ENCODE measurements around the gene MRNIP.

DNA sequence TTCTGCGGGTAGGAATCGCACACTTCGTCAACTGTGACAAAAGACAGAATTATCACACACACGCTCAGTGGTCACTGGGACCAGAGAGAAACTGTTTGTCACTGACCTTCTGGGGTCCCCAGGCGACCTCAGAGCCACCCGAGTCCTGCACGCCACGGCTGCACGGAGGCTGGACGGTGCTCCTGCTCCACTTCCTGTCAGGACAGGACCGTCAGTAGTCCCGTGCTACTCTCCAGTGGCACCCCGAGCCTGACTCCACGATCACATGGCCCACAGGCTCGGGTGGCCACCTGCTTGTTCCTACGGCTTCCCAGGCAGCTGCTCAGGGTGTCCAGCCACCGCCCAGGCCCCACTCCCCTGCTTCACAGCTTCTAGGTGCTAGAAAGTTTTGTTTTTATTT, 17.9 kb downstream of the MRNIP start:
- TF ChIP-seq, protein P1, sequence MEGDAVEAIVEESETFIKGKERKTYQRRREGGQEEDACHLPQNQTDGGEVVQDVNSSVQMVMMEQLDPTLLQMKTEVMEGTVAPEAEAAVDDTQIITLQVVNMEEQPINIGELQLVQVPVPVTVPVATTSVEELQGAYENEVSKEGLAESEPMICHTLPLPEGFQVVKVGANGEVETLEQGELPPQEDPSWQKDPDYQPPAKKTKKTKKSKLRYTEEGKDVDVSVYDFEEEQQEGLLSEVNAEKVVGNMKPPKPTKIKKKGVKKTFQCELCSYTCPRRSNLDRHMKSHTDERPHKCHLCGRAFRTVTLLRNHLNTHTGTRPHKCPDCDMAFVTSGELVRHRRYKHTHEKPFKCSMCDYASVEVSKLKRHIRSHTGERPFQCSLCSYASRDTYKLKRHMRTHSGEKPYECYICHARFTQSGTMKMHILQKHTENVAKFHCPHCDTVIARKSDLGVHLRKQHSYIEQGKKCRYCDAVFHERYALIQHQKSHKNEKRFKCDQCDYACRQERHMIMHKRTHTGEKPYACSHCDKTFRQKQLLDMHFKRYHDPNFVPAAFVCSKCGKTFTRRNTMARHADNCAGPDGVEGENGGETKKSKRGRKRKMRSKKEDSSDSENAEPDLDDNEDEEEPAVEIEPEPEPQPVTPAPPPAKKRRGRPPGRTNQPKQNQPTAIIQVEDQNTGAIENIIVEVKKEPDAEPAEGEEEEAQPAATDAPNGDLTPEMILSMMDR (IDR thresholded peaks at IDR 0.05) = no peak
- TF ChIP-seq ZFX (IDR thresholded peaks at IDR 0.05; ENCODE audit: borderline replicate concordance) = no peak
